Stimulated activated CD4-positive, alpha-beta T cell treated with anti-CD3 and anti-CD28 coated beads, Interleukin-15, amount 100 ng/mL, for 48 hours (primary cell): ENCODE measurements around the gene TBC1D10A.
"Not testable (repeated sequence)": the region's sequence is repeated elsewhere in the genome, so short reads cannot be mapped to it uniquely, and the experiment has no call there.

Source experiments
- DNase-seq, 2 donors: peaks; one replicate each; pipeline ENCODE4 v3.0.0-alpha.2; 2020; ENCODE audit warnings: low read depth in 2 of 2

Gene TBC1D10A

DNA sequence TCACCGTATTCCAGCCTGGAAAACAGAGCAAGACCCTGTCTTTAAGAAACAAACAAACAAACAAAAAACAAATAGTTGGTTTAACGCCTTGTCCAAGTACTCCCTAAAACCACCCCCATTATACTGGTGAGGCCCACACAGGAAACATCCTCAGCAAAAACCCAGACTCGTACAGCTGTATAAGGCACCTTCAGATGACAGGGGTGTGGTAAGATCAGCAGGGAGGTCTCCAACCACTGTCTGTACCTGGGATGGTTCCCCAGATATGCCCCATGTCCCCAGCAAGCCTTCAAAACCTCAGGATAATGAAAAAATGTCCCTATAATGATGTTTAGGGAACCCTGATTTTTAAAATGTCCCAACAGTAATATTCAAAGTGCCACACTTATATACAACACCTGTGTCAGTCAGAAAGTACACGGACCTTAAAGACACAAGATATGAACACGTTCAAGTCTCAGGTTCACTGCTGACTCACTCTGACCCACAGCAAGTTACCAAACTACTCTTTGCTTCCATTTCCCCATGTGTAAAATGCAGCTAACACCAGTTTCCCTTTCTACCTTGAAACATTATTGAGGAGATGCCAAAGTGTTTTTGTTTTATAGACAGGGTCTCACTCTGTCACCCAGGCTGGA is 20.6 kb upstream of the TBC1D10A start:
- DNase-seq, result no peak

DNA sequence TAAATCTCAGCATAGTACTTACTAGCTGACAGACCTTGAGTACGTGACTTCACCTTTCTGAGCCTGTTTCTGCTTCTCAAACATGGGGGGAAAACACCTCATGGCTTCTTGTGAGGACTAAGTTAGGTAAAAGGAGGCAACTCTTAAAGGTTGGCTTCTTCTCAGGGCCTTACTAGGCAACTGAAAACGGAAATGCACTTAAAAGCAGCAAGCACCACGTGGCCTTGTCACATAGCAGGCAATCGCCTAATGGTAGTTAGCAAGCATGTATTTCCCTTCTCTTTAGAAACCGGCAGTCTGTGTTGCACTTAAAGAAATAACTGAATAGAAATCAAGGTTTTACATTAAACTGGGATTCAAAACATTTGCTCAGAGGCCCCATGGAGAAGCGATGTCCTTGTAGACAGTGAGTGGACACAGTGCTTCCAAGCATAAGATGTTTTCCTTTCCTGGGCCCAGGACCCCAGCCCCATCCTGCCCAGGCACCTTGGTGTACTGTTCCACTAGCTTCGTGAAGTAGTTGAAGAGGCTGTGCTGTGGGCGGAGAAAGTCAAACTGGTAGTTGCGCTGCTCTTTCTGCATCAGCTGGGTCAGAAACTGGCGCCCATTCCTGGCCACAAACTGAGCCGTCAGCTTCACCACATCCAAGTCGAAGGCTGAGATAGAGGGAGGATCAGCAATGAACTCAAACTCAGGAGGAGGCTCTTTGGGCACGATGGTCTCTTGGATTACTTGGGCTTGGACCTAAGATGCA is 17.9 kb upstream of the TBC1D10A start:
- peak; percentile 28 to 41 for DNase-seq

DNA sequence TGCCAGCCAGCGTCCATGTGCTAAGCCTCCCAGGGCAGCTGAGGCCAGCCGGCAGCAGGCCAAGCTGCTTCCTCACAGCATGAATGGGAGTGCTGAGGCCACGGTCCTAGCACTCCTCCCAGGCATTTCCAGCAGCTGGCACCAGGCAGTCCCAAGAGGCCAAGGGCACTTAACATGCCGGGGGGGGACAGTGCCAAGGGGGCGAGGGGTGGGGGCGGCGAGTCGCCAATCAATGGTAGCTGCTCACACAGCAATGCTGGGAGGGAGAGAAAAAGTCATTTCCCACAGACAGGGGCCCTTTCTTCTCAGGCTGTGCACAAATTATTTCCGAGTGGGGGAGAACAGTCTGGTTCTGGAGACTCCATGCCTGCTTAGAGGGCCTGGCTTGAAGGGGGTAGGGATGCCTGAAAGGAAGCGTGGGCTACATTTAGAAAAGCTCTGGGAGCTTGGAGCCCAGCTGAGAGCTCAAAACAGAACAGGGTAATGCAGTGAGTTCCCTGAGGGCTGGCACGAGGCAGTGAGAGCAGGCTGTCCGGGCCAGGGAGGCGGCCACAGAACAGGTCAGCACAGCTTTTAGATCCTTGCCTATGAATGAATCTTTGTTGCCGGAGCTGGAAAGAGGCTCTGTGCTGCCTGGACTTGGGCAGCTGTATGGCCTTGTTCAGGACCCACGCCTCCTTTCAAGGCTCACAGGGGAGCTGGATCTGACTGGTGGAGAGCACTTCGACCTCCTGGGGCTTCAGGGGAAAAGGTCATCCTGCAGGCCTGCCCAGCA is 14.4 kb upstream of the TBC1D10A start:
- DNase-seq, result no peak

- DNase-seq, result no peak
These were observed 12.1 kb upstream of the TBC1D10A start for GRCh38 chr22:30338802-30339201.

GRCh38 chr22:30338341-30338740 is 11.6 kb upstream of the TBC1D10A start:
- not testable (repeated sequence) for DNase-seq

DNA sequence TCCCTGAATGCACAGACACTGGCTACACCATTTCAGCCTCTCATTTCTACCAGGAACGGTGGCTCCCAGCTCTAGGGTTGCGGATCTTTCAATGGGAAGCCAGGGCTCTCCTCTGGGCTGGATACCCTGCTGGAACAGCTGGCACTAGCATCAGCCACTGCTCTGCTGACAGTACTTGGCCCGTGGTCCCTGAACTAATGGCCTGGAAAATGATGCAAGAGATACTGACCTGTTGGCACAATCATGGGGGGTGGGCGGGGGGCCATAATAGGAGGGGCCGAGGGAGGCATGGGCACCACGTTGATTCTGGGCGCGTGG is 10.7 kb upstream of the TBC1D10A start:
- DNase-seq, result no peak

DNA sequence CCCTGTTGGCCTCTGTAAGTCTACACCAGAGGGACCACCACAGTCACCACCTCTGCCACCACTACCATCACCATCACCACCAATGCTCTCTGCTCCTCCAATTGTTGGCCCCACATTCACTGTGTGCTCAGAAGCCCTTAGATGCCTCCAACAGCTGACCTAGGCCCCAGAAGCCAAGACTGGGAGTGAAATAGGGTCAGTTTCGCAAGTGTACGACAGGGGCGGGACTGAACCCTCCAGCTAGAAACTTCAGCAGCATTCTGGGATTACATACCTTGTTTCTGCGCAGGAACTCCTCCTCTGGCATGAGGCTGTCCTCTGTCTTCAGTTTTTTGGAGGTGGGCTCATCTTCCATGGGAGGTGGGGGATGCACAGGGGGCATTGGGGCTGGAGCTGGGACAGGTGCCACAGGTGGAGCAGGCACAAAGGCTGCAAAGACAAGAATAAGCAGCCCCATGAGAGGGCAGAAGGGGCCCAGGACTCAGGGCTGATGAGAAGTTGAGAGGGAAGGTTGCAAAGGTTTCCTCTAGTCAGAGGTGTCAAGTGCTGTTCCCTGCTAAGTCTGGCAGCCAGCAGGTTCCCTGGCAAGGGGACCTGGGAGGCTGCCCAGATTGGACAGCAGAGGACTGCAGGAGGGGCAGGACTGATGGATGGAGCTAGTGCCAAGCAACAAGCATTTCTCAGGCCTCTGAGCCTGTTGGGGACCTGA is 10.2 kb upstream of the TBC1D10A start:
- DNase-seq, result no peak

GRCh38 chr22:30335236-30335635 is 8.5 kb upstream of the TBC1D10A start:
- DNase-seq, result no peak

- no peak for DNase-seq
These were observed 7.9 kb upstream of the TBC1D10A start for GRCh38 chr22:30334646-30335045.

DNA sequence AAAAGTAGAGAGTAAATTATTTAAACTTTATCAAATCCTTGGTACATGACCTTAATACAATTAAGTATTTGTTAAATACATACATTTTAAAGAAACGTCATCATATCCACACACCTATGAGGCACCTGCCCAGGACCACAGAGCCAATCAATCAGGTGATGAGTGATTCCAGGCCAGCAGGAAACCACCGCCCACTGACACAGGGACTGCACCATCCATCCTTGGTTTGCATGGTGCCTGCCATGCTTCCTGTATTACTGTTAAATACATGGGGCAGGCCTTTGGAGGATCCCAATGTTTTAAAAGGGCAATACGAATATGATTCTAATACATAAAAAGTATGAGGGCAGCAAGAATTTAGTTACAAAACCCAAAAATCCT is 7.0 kb upstream of the TBC1D10A start:
- no peak for DNase-seq

- DNase-seq, result no peak
These were observed 6.4 kb upstream of the TBC1D10A start for GRCh38 chr22:30332994-30333706.

DNA sequence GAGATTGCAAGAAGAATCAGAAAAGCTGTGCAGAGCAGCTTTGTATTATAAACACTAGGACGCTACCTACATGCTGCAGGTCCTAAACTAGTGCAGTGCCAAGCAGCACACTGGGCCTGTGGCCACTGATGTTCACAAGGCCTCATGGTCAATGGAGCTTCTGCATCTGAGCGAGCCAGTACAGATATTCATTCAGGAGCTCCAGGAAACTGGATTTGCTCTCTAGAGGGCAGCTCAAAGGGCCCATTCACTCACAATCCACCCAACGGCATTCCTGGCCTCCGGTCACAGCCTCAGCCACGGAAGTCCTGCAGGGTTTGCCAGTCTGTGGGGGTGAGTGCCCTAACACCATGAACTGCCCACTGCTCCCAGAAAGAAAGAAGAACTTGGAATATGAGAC is 5.8 kb upstream of the TBC1D10A start:
- no peak for DNase-seq

DNA sequence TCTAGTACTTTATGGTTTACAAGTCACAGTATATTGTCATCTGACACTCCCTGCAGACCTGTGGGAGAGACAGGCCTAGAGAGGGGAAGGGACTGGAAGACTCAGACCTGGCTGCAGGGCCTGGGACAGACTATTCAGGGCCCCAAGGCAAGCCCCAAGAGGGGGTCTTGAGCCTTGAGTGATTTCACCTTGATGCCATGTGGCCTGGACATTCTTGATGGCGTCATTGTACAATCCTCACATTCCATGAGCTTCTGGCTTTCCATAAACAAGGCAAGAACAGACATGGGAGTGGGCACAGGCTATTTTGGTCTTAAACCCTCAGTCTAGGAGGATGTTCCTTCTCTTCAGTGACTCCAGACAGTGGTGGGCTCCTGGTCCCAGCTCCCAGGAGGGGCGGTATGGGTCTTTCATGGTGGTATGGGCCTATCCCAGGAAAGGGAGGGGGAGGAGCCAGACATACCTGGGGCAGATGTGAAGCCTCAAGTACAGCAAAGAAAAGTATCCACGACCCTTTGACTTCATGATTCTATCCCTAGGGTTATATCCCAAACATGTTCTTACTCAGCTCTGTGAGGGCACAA is 1.8 kb upstream of the TBC1D10A start:
- DNase-seq, result no peak

DNA sequence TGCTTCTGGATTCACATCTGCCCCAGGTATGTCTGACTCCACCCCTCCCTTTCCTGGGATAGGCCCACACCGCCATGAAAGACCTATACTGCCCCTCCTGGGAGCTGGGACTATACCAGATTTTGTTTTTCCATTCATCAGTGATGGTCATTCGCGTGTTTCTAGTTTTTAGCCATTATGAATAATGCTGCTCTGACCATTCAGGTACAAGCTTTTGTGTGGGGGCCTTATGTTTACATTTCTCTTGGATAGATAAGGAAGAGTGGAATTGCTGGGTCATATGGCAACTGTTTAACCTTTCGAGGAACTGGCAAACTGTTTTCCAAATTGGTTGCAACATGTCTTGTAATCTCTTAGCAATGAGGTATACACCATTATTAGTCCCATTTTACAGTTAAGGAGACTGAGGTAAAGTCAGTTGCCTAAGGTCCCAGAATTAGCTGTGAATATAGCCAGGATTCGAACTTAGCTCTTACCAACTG is 1.2 kb upstream of the TBC1D10A start:
- no peak for DNase-seq

GRCh38 chr22:30326255-30326705 is 461 bp downstream of the TBC1D10A start:
- DNase-seq, result no peak

DNA sequence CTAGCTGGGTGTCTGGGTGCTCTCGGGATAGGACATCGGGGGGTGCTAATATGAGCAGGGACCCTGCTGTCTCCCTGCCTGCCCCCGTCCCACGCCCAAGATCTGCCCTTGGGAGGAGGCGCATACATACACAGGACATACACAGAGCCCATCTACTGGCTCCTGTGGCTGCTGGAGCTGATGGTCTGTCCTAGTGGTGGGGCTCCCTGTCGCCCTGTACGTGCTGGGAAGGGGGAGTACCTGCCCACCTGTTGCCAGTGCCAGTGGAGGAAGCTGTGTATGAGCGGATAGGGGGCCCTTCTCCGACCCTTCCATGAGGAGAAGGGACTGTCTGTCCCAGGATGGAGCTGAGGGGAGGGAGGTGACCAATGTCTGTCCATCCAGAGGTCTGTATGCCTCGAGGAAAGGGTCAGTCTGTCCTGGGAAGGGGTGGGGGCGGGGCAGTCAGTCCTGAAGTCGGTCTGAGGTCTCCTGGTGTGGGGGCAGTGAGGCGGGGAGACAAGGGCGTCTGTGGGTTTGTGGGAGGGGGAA is 952 bp downstream of the TBC1D10A start:
- no peak for DNase-seq

GRCh38 chr22:30325065-30325720 is 1.5 kb downstream of the TBC1D10A start:
- no peak for DNase-seq

DNA sequence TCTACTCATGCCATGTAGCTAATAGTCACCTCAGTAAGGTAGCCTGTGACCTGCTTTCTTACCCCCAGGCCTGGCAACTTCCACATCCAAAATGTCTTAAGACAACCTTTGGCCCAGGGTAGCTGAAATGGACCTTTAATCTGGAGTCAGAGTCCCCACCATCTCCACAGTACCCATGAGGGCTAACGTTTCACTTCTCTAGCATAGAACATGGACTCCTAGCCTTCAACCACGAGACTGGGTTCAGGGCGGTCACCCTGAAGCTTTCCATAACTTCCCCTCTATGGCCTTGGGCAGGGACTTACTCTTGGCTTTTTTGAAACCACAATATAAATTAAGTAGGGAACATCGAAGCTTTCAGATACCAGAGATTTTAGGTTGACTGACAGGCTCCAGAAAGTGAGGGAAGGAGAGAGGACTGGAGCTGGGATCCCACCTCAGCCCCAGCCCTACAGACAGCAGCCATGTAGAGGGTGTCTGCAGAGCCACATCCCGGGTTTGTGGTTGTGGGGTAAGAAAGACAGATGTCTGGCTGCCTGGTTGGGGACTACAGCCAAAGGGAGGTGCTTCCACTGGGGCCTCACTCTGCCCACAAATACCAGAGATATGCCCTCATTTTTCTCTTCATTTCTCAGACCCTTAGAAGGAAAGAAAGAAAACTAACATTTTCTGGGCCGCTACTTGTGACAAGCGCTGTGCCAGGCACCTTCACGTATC is 2.6 kb downstream of the TBC1D10A start:
- no peak for DNase-seq

DNA sequence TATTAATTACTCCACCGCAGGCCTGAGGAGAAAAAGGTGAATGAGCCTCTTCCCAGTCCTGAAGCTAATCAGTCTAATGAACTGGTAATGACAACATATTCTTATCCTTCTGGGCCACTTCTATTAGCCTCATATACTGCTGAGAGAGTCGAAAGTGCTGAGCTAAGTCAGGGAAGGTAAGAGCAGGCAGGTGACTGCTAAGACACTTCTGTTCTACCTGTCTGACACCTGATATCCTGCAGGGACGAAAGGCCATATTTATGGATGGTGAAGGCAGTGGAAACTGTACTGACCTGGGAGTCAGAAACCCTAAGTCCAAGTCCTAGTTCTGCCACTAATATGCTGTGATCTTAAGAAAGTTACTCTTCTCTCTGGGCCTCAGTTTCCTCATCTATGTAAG is 3.5 kb downstream of the TBC1D10A start:
- DNase-seq, result no peak

DNA sequence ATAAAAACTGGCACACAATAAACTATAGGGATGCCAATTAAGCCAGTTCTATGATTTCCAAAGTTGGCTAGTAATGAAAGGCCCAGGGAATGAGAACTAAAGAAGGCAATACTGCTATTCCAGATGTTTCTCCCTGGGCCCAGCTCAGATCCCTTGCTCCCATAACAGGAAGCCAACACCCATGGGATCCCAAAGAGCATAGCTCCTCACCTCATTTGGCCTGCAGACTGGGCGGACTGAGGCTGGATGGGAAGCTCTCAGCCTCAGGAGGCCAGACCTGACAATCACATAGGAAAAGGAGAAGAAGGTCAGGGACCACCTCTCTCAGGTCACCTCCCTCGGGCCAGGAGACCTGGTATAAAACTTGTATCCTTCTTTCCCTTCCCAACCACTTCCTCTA is 5.3 kb downstream of the TBC1D10A start:
- DNase-seq, result no peak
